ENCODE measurements around the gene BMP4. TPM values are rescaled to one million over a fixed set of nuclear protein-coding genes. Genes with fewer than 3 reads are reported as not detected.

BMP4 gene
- total and polyA plus RNA-seq, 11 donors, result 3.1 to 18.4 (median 5.8) TPM

DNA sequence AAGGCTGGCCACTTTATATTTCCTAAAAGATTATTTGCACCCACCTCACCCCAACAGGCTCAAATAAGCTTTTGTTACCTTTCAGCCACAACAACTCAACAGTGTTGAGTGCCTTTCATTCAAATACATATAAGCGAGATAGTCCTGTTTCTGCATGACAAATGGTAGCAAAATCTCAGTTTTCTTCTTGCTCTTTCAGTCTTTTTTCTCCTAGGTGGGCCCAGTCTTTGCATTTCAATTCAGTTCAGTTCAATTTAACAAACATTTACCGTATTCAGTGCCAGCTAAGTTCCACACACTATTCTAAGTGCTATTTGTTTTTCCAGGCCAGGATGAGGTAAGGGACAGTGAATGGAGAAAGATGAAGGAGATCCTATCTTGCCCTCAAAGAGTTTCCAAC is 25.9 kb upstream of the BMP4 start:
- intact Hi-C loops (cut with DNase I), result no loop called here
- WGBS, 4 donors, result 84 to 92% (median 87%) methylated on average over 2 of the region's 2 CpGs

DNA sequence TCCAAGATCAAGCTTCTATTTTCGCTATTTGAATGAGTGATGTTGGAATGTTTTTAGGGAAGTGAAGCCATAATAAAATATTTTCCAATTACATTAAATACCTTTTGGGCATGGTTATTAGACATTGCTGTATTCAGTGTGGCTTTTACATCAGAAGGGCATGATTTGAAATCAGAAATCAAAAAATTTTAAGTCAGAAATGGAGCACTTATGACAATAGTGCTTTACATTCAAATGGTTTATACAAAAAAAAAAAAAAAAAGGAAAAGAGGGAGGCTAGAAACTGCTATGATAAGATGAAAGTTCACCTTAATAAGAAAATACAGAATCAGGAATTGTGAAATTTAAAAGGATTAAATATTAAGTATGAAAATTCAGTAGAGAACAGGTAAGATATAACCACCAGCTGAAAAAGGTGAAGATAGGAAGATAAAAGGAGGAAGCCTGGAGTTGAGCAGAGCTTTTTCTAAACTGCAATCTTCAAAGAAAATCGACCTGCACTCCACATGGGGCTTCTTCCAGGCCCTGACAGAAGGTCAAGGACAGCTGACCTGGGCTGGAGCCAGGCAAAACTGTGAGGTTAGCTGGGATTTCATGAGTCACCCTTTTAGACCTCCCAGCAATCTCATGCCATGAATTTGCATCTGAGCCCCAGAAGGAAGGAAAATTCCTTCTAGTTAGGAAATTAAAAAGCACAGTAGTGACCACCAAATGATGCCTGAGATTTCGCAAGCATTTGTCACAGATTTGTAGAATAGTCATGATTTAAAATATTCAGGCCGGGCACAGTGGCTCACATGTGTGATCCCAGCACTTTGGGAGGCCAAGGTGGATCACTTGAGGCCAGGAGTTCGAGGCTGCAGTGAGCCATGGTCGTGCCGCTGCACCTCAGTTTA is 23.4 kb upstream of the BMP4 start:
- no peaks in the 10 kb centered on the region for H3K36me3 ChIP-seq
- no peaks in the 10 kb centered on the region for H3K27me3 ChIP-seq
- TF ChIP-seq POLR2A (IDR thresholded peaks at IDR 0.05) (no peak), CTCF (IDR thresholded peaks at IDR 0.05) (no peak)
- peaks cover 0 to 15% (median 1%) of the 10 kb centered on the region in 12 donors for H3K4me1 ChIP-seq
- WGBS, 4 donors, result 75 to 84% (median 81%) methylated on average over 7 of the region's 7 CpGs
- H3K4me3 ChIP-seq, result no peak overlapping the region
- H3K9me3 ChIP-seq, result peaks cover 0 to 9% (median 5%) of the 10 kb centered on the region in 12 donors
- DNase-seq (peak in 4 of 5 donors; percentile 8 to 52 (median 38)), ATAC-seq (peak in 2 of 4 donors; percentile 34 to 67)
- no peak overlapping the region for H3K27ac ChIP-seq
- intact Hi-C loops (cut with DNase I), result no loop called here

More for the DNA sequence above, 25.9 kb upstream of the BMP4 start:
- no peak for ATAC-seq
- no peak for TF ChIP-seq CTCF (IDR thresholded peaks at IDR 0.05)
- H3K27ac ChIP-seq, result no peak overlapping the region
- DNase-seq, result no peak
- H3K4me1 ChIP-seq, result peaks cover 0 to 15% (median under 1%) of the 10 kb centered on the region in 12 donors
- H3K27me3 ChIP-seq, result no peaks in the 10 kb centered on the region
- no peaks in the 10 kb centered on the region for H3K36me3 ChIP-seq
- H3K9me3 ChIP-seq, result peaks cover 0 to 24% (median 14%) of the 10 kb centered on the region in 12 donors
- no peak overlapping the region for H3K4me3 ChIP-seq

GRCh38 chr14:53979113-53979681 is 22.6 kb upstream of the BMP4 start:
- TF ChIP-seq CTCF (IDR thresholded peaks at IDR 0.05) (no peak), POLR2A (IDR thresholded peaks at IDR 0.05) (no peak)
- ATAC-seq (peak in 3 of 4 donors; percentile 59 to 92 (median 76)), DNase-seq (no peak)
- Histone ChIP-seq H3K9me3 (peaks cover 0 to 1% (median under 1%) of the 10 kb centered on the region in 12 donors), H3K27me3 (no peaks in the 10 kb centered on the region), H3K4me3 (no peak overlapping the region), H3K27ac (peak overlapping the region in 1 of 12 donors; percentile 6), H3K36me3 (no peaks in the 10 kb centered on the region), H3K4me1 (peaks cover 0 to 15% (median 1%) of the 10 kb centered on the region in 12 donors)
- 46 to 53% (median 49%) methylated on average over 4 of the region's 4 CpGs for WGBS, 4 donors
- intact Hi-C loops (cut with DNase I), result no loop called here

DNA sequence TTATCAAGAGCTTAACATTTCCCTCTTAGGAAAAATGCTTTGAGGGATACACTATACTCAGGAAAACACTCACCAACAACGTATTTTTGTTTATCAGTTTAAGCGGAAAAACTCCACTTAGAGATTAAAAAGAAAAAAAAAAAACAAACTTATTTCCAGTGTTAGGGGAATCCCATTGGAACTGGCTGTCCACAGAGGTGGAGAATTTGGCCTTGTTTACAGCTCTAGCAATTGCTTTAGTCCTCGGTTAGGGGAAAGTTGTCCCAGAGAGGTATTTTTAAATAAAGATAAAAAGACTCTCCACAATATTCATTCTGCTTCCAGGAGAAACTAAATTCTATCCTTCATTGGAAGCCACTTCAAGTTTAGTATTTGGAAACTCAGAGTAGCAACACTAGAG is 21.6 kb upstream of the BMP4 start:
- H3K4me1 ChIP-seq, result peaks cover 0 to 15% (median 1%) of the 10 kb centered on the region in 12 donors
- TF ChIP-seq POLR2A (IDR thresholded peaks at IDR 0.05), result no peak
- no peak for TF ChIP-seq CTCF (IDR thresholded peaks at IDR 0.05)
- peak in 1 of 4 donors; percentile 30 for ATAC-seq
- H3K4me3 ChIP-seq, result no peak overlapping the region
- WGBS, 4 donors, result 24 to 61% (median 42%) methylated on average over 3 of the region's 3 CpGs
- H3K9me3 ChIP-seq, result no peaks in the 10 kb centered on the region
- DNase-seq, result no peak
- intact Hi-C loops (cut with DNase I), result no loop called here
- H3K27ac ChIP-seq, result peak overlapping the region in 2 of 12 donors; percentile 6 to 41
- H3K27me3 ChIP-seq, result no peaks in the 10 kb centered on the region
- H3K36me3 ChIP-seq, result no peaks in the 10 kb centered on the region
